GM21515 (cell line): ENCODE results near the gene LRRC32.

Experiments used
- ATAC-seq: cut with Tn5 transposase; IDR thresholded peaks from one replicate; pipeline ENCODE4 v1.9.1; 2021; ENCODE audit not compliant: unreplicated experiment

Gene LRRC32

GRCh38 chr11:76670485-76671236, at the start of gene LRRC32:
Gene LRRC32 (minus strand): TSS chr11:76670747. CDS start chr11:76665954, 4,793 bp downstream.
- no peak for ATAC-seq

- ATAC-seq: no peak
These were observed 49.1 kb upstream of the LRRC32 start for GRCh38 chr11:76719686-76720085.

- ATAC-seq: no peak
These were observed 48.7 kb upstream of the LRRC32 start for GRCh38 chr11:76719281-76719680.

GRCh38 chr11:76717816-76718215, 47.3 kb upstream of the LRRC32 start:
- no peak for ATAC-seq

GRCh38 chr11:76717369-76717768, 46.8 kb upstream of the LRRC32 start:
- ATAC-seq: no peak

- no peak for ATAC-seq
These were observed 45.7 kb upstream of the LRRC32 start for GRCh38 chr11:76716268-76716667.

- ATAC-seq: no peak
These were observed 43.9 kb upstream of the LRRC32 start for GRCh38 chr11:76714493-76714892.

GRCh38 chr11:76713499-76713898, 43.0 kb upstream of the LRRC32 start:
- no peak for ATAC-seq

GRCh38 chr11:76712125-76712524, 41.6 kb upstream of the LRRC32 start:
- no peak for ATAC-seq

GRCh38 chr11:76709756-76710155, 39.2 kb upstream of the LRRC32 start:
- ATAC-seq: no peak

GRCh38 chr11:76708972-76709660, 38.6 kb upstream of the LRRC32 start:
- ATAC-seq: no peak

GRCh38 chr11:76707293-76707825, 36.8 kb upstream of the LRRC32 start:
- no peak for ATAC-seq

GRCh38 chr11:76706667-76707066, 36.1 kb upstream of the LRRC32 start:
- ATAC-seq: no peak

- no peak for ATAC-seq
These were observed 35.3 kb upstream of the LRRC32 start for GRCh38 chr11:76705826-76706225.

- no peak for ATAC-seq
These were observed 33.8 kb upstream of the LRRC32 start for GRCh38 chr11:76704171-76704948.

GRCh38 chr11:76703707-76704106, 33.2 kb upstream of the LRRC32 start:
- ATAC-seq: no peak

GRCh38 chr11:76702336-76703128, 32.0 kb upstream of the LRRC32 start:
- no peak for ATAC-seq

- ATAC-seq: no peak
These were observed 30.9 kb upstream of the LRRC32 start for GRCh38 chr11:76701294-76702040.

GRCh38 chr11:76700177-76701100, 29.9 kb upstream of the LRRC32 start:
- no peak for ATAC-seq
